ENCODE measurements around the gene NAT14.
"Not testable (repeated sequence)": the region's sequence is repeated elsewhere in the genome, so short reads cannot be mapped to it uniquely, and the experiment has no call there.

The NAT14 gene

GRCh38 chr19:55487924-55488687 is 3.1 kb downstream of the NAT14 start, which contains the start of gene SSC5D:
SSC5D (plus strand) TSS chr19:55488436; CDS start chr19:55488590, 154 bp downstream.
- DNase-seq = no peak

- DNase-seq = no peak
Observed at GRCh38 chr19:55488986-55489710, 4.2 kb downstream of the NAT14 start.

GRCh38 chr19:55489711-55490477 is 4.9 kb downstream of the NAT14 start:
- no peak for DNase-seq

- DNase-seq = no peak
Observed at GRCh38 chr19:55490478-55491432, 5.8 kb downstream of the NAT14 start.

- DNase-seq = no peak
Observed at GRCh38 chr19:55491546-55492360, 6.8 kb downstream of the NAT14 start.

GRCh38 chr19:55492362-55492944 is 7.5 kb downstream of the NAT14 start:
- no peak for DNase-seq

- no peak for DNase-seq
Observed at GRCh38 chr19:55493052-55493644, 8.2 kb downstream of the NAT14 start.

- no peak for DNase-seq
Observed at GRCh38 chr19:55493645-55494171, 8.7 kb downstream of the NAT14 start.

- no peak for DNase-seq
Observed at GRCh38 chr19:55494172-55494761, 9.3 kb downstream of the NAT14 start.

GRCh38 chr19:55495646-55496349 is 10.8 kb downstream of the NAT14 start:
- no peak for DNase-seq

- DNase-seq = not testable (repeated sequence)
Observed at GRCh38 chr19:55496820-55497219, 11.8 kb downstream of the NAT14 start.

GRCh38 chr19:55497763-55498162 is 12.8 kb downstream of the NAT14 start:
- DNase-seq = no peak

GRCh38 chr19:55498246-55498840 is 13.4 kb downstream of the NAT14 start:
- no peak for DNase-seq

GRCh38 chr19:55500368-55500952 is 15.5 kb downstream of the NAT14 start:
- DNase-seq = no peak

GRCh38 chr19:55502197-55502952 is 17.4 kb downstream of the NAT14 start:
- DNase-seq = no peak

- no peak for DNase-seq
Observed at GRCh38 chr19:55503157-55503501, 18.1 kb downstream of the NAT14 start.

- DNase-seq = peak; percentile 98
Observed at GRCh38 chr19:55503502-55504251, 18.7 kb downstream of the NAT14 start.

Data from T-helper 9 cell (primary cell).